Psoas muscle (tissue), 8 donors: ENCODE data around the gene MIGA1. TPM values are rescaled to one million over a fixed set of nuclear protein-coding genes. Genes with fewer than 3 reads are reported as not detected.

Source experiments
- ATAC-seq, 4 donors: fragments of 200-7000 bp; cut with Tn5 transposase; one replicate each; pipeline ENCODE4 v1.9.1; 2020; ENCODE audit warnings: moderate library complexity in 3 of 4, mild to moderate bottlenecking in 2 of 4
- DNase-seq, 2 donors: peaks; one replicate each; pipeline ENCODE4 v3.0.0-alpha.2; 2020
- H3K27ac ChIP-seq: fragments of 200-600 bp; one replicate; pipeline ENCODE4 v1.8.0; 2022
- H3K27me3 ChIP-seq, 3 donors: fragments of 200-600 bp in 1 of 3; one replicate each; pipeline versions ENCODE4 v1.6.1 to v1.8.0; 2013 to 2022; ENCODE audit warnings: low read length in 2 of 3, mild to moderate bottlenecking in 2 of 3, moderate library complexity in 1 of 3; ENCODE audit not compliant: insufficient read depth in 3 of 3
- H3K36me3 ChIP-seq, 2 donors: fragments of 200-600 bp in 1 of 2; one replicate each; pipeline versions ENCODE4 v1.6.1 to v1.8.0; 2013 to 2022; ENCODE audit warnings: low read depth in 1 of 2, mild to moderate bottlenecking in 1 of 2, moderate library complexity in 1 of 2; ENCODE audit not compliant: insufficient read depth in 1 of 2
- H3K4me1 ChIP-seq: fragments of 200-600 bp; one replicate; pipeline ENCODE4 v1.8.0; 2022
- H3K4me3 ChIP-seq: fragments of 200-600 bp; one replicate; pipeline ENCODE4 v1.8.0; 2022; ENCODE audit warnings: mild to moderate bottlenecking
- H3K9me3 ChIP-seq: fragments of 200-600 bp; one replicate; pipeline ENCODE4 v1.8.0; 2022
- CTCF ChIP-seq: fragments of 200-600 bp; IDR thresholded peaks from one replicate; pipeline ENCODE4 v1.8.0; 2022; ENCODE audit warnings: antibody characterized with exemption
- WGBS, 3 donors: extraction: QIAGEN DNeasy Blood & Tissue Kit; methylation state at CpG; one replicate each; pipeline versions ENCODE4 v1.1.6 to v1.1.7; 2013; 5-methylcytosine and 5-hydroxymethylcytosine counted together
- intact Hi-C, 2 donors: fragments of 100-400 bp; cut with DNase I; formaldehyde crosslinking; loops; one replicate each; pipeline versions ENCODE4 v1.11.0 to v1.14.2; 2022
- polyA plus RNA-seq, 3 donors: library from polyadenylated mRNA; stranded (reverse); fragments of 200-250 nt; gene quantifications; one replicate each; pipeline ENCODE4 v1.2.3, GENCODE V29; 2013
- total RNA-seq, 4 donors: library from RNA; stranded (reverse); fragmentation: NEBNext Ultra II Directional in 2 of 4; extraction: Animal tissue kit (Norgen Biotek cat#: 25700) in 2 of 4; gene quantifications; one replicate each; pipeline versions ENCODE4 v1.2.1 to v1.2.4, GENCODE V29; 2021 to 2023
- donor health status: healthy with polysubstance abuse.
- donor health status: DM: no; HTN: no; CAD: no; lungs with moderate emphysema.
- donor health status: Bipolar disorder and iron deficiency.
- donor health status: healthy.
- donor health status: DM: yes; HTN: yes; CAD: no.
- donor health status: DM: no; HTN: no; CAD: no.
- donor health status: DM: no; HTN: no; CAD: no.
- donor health status: DM: yes; HTN: yes; CAD: no.

Gene MIGA1
- total and polyA plus RNA-seq, 7 donors, result 5.0 to 19.3 (median 11.9) TPM

GRCh38 chr1:77850082-77850481, 70.6 kb downstream of the MIGA1 start:
- no peak for TF ChIP-seq CTCF
- no peaks in the 10 kb centered on the region for H3K36me3 ChIP-seq
- WGBS, 3 donors, result 96 to 100% (median 98%) methylated on average over 1 of the region's 1 CpG
- no peaks in the 10 kb centered on the region for H3K27me3 ChIP-seq
- H3K9me3 ChIP-seq, result no peaks in the 10 kb centered on the region
- no peak overlapping the region for H3K4me3 ChIP-seq
- intact Hi-C loops, result no loop called here
- H3K27ac ChIP-seq, result no peak overlapping the region
- ATAC-seq (no peak), DNase-seq (no peak)
- no peaks in the 10 kb centered on the region for H3K4me1 ChIP-seq

- Histone ChIP-seq H3K9me3 (peaks cover 6% of the 10 kb centered on the region), H3K4me3 (no peak overlapping the region), H3K4me1 (no peaks in the 10 kb centered on the region), H3K27ac (no peak overlapping the region), H3K36me3 (no peaks in the 10 kb centered on the region), H3K27me3 (no peaks in the 10 kb centered on the region)
- ATAC-seq (no peak), DNase-seq (no peak)
- no peak for TF ChIP-seq CTCF
- whole genome bisulfite sequencing, 3 donors, result 83 to 86% (median 83%) methylated on average over 4 of the region's 4 CpGs
- intact Hi-C loops, result no loop called here
Observed at GRCh38 chr1:77857552-77857951, 78.1 kb downstream of the MIGA1 start.

- no peak overlapping the region for H3K27ac ChIP-seq
- H3K36me3 ChIP-seq, result peaks cover 0 to 5% of the 10 kb centered on the region in 2 donors
- 89 to 95% (median 89%) methylated on average over 3 of the region's 3 CpGs for WGBS, 3 donors
- no peak overlapping the region for H3K4me3 ChIP-seq
- intact Hi-C loops, result no loop called here
- no peak for TF ChIP-seq CTCF
- no peaks in the 10 kb centered on the region for H3K27me3 ChIP-seq
- peak in 1 of 4 donors; percentile 24 for ATAC-seq
- no peak for DNase-seq
- H3K9me3 ChIP-seq, result peaks cover 6% of the 10 kb centered on the region
- no peaks in the 10 kb centered on the region for H3K4me1 ChIP-seq
Observed at GRCh38 chr1:77858725-77859124, 79.3 kb downstream of the MIGA1 start.

- no peak for ATAC-seq
- Histone ChIP-seq H3K9me3 (peaks cover 6% of the 10 kb centered on the region), H3K27me3 (no peaks in the 10 kb centered on the region), H3K4me1 (no peaks in the 10 kb centered on the region), H3K27ac (no peak overlapping the region), H3K4me3 (no peak overlapping the region), H3K36me3 (peaks cover 0 to 11% of the 10 kb centered on the region in 2 donors)
- TF ChIP-seq CTCF, result no peak
- WGBS, 3 donors, result 76 to 82% (median 76%) methylated on average over 2 of the region's 2 CpGs
- DNase-seq, result no peak
- intact Hi-C loops, result no loop called here
Observed at GRCh38 chr1:77859248-77859647, 79.8 kb downstream of the MIGA1 start.

GRCh38 chr1:77866296-77866695, 86.8 kb downstream of the MIGA1 start:
- Histone ChIP-seq H3K27ac (no peak overlapping the region), H3K4me3 (no peak overlapping the region), H3K4me1 (no peaks in the 10 kb centered on the region), H3K9me3 (no peaks in the 10 kb centered on the region), H3K27me3 (no peaks in the 10 kb centered on the region), H3K36me3 (peaks cover 0 to 43% of the 10 kb centered on the region in 2 donors)
- WGBS, 3 donors, result 80 to 84% (median 83%) methylated on average over 4 of the region's 4 CpGs
- DNase-seq (no peak), ATAC-seq (no peak)
- TF ChIP-seq CTCF, result no peak
- intact Hi-C loops, result no loop called here
